HEK293 (cell line): ENCODE results near the gene TIMM44.
"Not testable (repeated sequence)": the region's sequence is repeated elsewhere in the genome, so short reads cannot be mapped to it uniquely, and the experiment has no call there.

Experiments
- CTCF ChIA-PET: fragments of 350-600 bp; formaldehyde crosslinking; extraction: SDS; loops from one replicate; lab custom pipeline; 2021; ENCODE audit warnings: antibody characterized with exemption; lab: Yijun Ruan, JAX
- POLR2A ChIA-PET: fragments of 300-600 bp; formaldehyde crosslinking; extraction: SDS; loops from one replicate; lab custom pipeline; 2020; ENCODE audit warnings: antibody characterized with exemption, inconsistent platforms; lab: Yijun Ruan, JAX
- H3K27ac ChIP-seq: fragments of 200-500 bp; sonication (Bioruptor generic); 2 replicates; pipeline ENCODE4 v1.5.1; 2014; ENCODE audit warnings: low read depth, low read length, control low read depth, inconsistent platforms; ENCODE audit errors: extremely low read depth
- H3K36me3 ChIP-seq, 2 experiments: fragments of 200-500 bp in 1 of 2; sonication (Bioruptor generic) in 1 of 2; 1 replicate in 1 of 2; 2 replicates in 1 of 2; pipeline ENCODE4 v1.5.1; 2014 to 2017; ENCODE audit warnings: inconsistent platforms in 2 of 2, low read length in 2 of 2; ENCODE audit not compliant: control insufficient read depth in 2 of 2, insufficient read depth in 1 of 2
- H3K4me1 ChIP-seq: fragments of 200-500 bp; sonication (Bioruptor generic); 2 replicates; pipeline ENCODE4 v1.5.1; 2014; ENCODE audit warnings: mild to moderate bottlenecking, low read length, inconsistent platforms; ENCODE audit not compliant: control insufficient read depth, insufficient read depth
- H3K4me3 ChIP-seq: 2 replicates; pipeline ENCODE4 v1.5.1; 2011; ENCODE audit warnings: low read depth, mild to moderate bottlenecking, control low read depth, low read length, moderate library complexity
- H3K9me3 ChIP-seq: fragments of 200-500 bp; sonication (Bioruptor generic); 2 replicates; pipeline ENCODE4 v1.5.1; 2014; ENCODE audit warnings: low read depth, low read length, inconsistent platforms; ENCODE audit not compliant: control insufficient read depth, insufficient read depth
- CTCF ChIP-seq: fragments of 450-650 bp; formaldehyde crosslinking; IDR thresholded peaks from 2 replicates; pipeline ENCODE4 v1.5.1; 2016; ENCODE audit warnings: missing biosample characterization, missing genetic modification characterization
- GLIS2 ChIP-seq: fragments of 450-650 bp; formaldehyde crosslinking; IDR thresholded peaks from 2 replicates; pipeline ENCODE4 v1.5.1; 2016; ENCODE audit warnings: missing biosample characterization, missing genetic modification characterization
- KLF9 ChIP-seq: fragments of 450-650 bp; formaldehyde crosslinking; IDR thresholded peaks from 2 replicates; pipeline ENCODE4 v1.5.1; 2016; ENCODE audit warnings: missing biosample characterization, missing genetic modification characterization, low read depth
- OSR2 ChIP-seq: fragments of 450-650 bp; formaldehyde crosslinking; IDR thresholded peaks from 2 replicates; pipeline ENCODE4 v1.5.1; 2016; ENCODE audit warnings: missing biosample characterization, missing genetic modification characterization
- PRDM4 ChIP-seq: fragments of 450-650 bp; formaldehyde crosslinking; IDR thresholded peaks from 2 replicates; pipeline ENCODE4 v1.5.1; 2017; ENCODE audit warnings: missing biosample characterization, missing genetic modification characterization
- ZBTB10 ChIP-seq: fragments of 450-650 bp; formaldehyde crosslinking; IDR thresholded peaks from 2 replicates; pipeline ENCODE4 v1.5.1; 2016; ENCODE audit warnings: missing biosample characterization, missing genetic modification characterization
- ZFHX2 ChIP-seq: fragments of 450-650 bp; formaldehyde crosslinking; conservative IDR thresholded peaks from 2 replicates; pipeline ENCODE4 v1.5.1; 2016; ENCODE audit warnings: missing biosample characterization, missing genetic modification characterization
- ZNF23 ChIP-seq: fragments of 450-650 bp; formaldehyde crosslinking; IDR thresholded peaks from 2 replicates; pipeline ENCODE4 v1.5.1; 2016; ENCODE audit warnings: missing biosample characterization, missing genetic modification characterization, borderline replicate concordance
- ZNF335 ChIP-seq: fragments of 450-650 bp; formaldehyde crosslinking; conservative IDR thresholded peaks from 2 replicates; pipeline ENCODE4 v1.5.1; 2016; ENCODE audit warnings: missing biosample characterization, missing genetic modification characterization
- ZNF398 ChIP-seq: fragments of 450-650 bp; formaldehyde crosslinking; IDR thresholded peaks from 2 replicates; pipeline ENCODE4 v1.5.1; 2017; ENCODE audit warnings: missing biosample characterization, missing genetic modification characterization
- ZNF548 ChIP-seq: fragments of 450-650 bp; formaldehyde crosslinking; IDR thresholded peaks from 2 replicates; pipeline ENCODE4 v1.5.1; 2016; ENCODE audit warnings: missing biosample characterization, missing genetic modification characterization
- ZNF776 ChIP-seq: fragments of 450-650 bp; formaldehyde crosslinking; IDR thresholded peaks from 2 replicates; pipeline ENCODE4 v1.5.0; 2017; ENCODE audit warnings: missing biosample characterization, missing genetic modification characterization, borderline replicate concordance
- ZNF791 ChIP-seq: fragments of 450-650 bp; formaldehyde crosslinking; IDR thresholded peaks from 2 replicates; pipeline ENCODE4 v1.5.1; 2016; ENCODE audit warnings: missing biosample characterization, missing genetic modification characterization
- ZSCAN30 ChIP-seq: fragments of 450-650 bp; IDR thresholded peaks from 2 replicates; pipeline ENCODE4 v1.5.1; 2018; ENCODE audit warnings: missing biosample characterization, mild to moderate bottlenecking, missing genetic modification characterization, moderate library complexity

Gene TIMM44

GRCh38 chr19:7895565-7895964 is 47.9 kb downstream of the TIMM44 start:
- Histone ChIP-seq H3K9me3 (no peaks in the 10 kb centered on the region), H3K4me3 (no peak overlapping the region), H3K36me3 (peaks cover 3 to 28% of the 10 kb centered on the region in 2 experiments; a peak in 2 of 3 replicates), H3K27ac (no peak overlapping the region), H3K4me1 (peaks cover 5% of the 10 kb centered on the region; the same call in 1 of the 2 replicates)
- POLR2A ChIA-PET = no interaction called here
- CTCF ChIA-PET = no interaction called here
- TF ChIP-seq PRDM4 (tag by site-specific recombination) = no peak
- no peak for TF ChIP-seq ZNF776 (tag by site-specific recombination)
- TF ChIP-seq ZNF548 = no peak
- TF ChIP-seq ZNF23 (tag by site-specific recombination) = no peak
- TF ChIP-seq GLIS2 = 0 out of 2 replicates have a peak, but pooled peaks have one; percentile 19
- no peak for TF ChIP-seq ZNF335 (tag by site-specific recombination)
- TF ChIP-seq ZFHX2 (tag by site-specific recombination) = no peak
- no peak for TF ChIP-seq ZBTB10
- peak; percentile 65 for TF ChIP-seq KLF9 (tag by site-specific recombination)

- POLR2A ChIA-PET = no interaction called here
- TF ChIP-seq OSR2 (tag by site-specific recombination) = no peak
- TF ChIP-seq CTCF (tag by site-specific recombination) = no peak
- no peak for TF ChIP-seq ZNF398 (tag by site-specific recombination)
- no peak for TF ChIP-seq ZSCAN30 (tag by site-specific recombination)
- TF ChIP-seq ZNF791 (tag by site-specific recombination) = no peak
- CTCF ChIA-PET = interaction anchor here (0.5 to 0.8 kb wide), 2 partner anchors 26 to 1437 kb away, joined by 3 to 4 read pairs; no protein-coding TSS in a partner anchor
- Histone ChIP-seq H3K4me3 (no peak overlapping the region), H3K36me3 (peaks cover 3 to 20% of the 10 kb centered on the region in 2 experiments; a peak in 2 of 3 replicates), H3K9me3 (no peaks in the 10 kb centered on the region), H3K27ac (no peak overlapping the region), H3K4me1 (peaks cover 5% of the 10 kb centered on the region; the same call in 1 of the 2 replicates)
Measured at GRCh38 chr19:7894612-7895309, 48.7 kb downstream of the TIMM44 start.

GRCh38 chr19:7893362-7894101 is 49.9 kb downstream of the TIMM44 start:
- not testable (repeated sequence) for H3K27ac ChIP-seq, H3K9me3 ChIP-seq, H3K36me3 ChIP-seq, H3K4me3 ChIP-seq, H3K4me1 ChIP-seq
- ChIA-PET POLR2A (interaction anchor here (1.2 kb wide), 1 partner anchor 8 kb away, joined by 3 read pairs; no protein-coding TSS in a partner anchor), CTCF (interaction anchor here (0.8 kb wide), 2 partner anchors 11 to 27 kb away, joined by 3 read pairs; no protein-coding TSS in a partner anchor)
